GM03348 (cell line): ENCODE results near the gene DAZAP1.

Experiments used
- DNase-seq: peaks from one replicate; pipeline ENCODE4 v3.0.0; 2012; ENCODE audit warnings: low spot score

The DAZAP1 gene

DNA sequence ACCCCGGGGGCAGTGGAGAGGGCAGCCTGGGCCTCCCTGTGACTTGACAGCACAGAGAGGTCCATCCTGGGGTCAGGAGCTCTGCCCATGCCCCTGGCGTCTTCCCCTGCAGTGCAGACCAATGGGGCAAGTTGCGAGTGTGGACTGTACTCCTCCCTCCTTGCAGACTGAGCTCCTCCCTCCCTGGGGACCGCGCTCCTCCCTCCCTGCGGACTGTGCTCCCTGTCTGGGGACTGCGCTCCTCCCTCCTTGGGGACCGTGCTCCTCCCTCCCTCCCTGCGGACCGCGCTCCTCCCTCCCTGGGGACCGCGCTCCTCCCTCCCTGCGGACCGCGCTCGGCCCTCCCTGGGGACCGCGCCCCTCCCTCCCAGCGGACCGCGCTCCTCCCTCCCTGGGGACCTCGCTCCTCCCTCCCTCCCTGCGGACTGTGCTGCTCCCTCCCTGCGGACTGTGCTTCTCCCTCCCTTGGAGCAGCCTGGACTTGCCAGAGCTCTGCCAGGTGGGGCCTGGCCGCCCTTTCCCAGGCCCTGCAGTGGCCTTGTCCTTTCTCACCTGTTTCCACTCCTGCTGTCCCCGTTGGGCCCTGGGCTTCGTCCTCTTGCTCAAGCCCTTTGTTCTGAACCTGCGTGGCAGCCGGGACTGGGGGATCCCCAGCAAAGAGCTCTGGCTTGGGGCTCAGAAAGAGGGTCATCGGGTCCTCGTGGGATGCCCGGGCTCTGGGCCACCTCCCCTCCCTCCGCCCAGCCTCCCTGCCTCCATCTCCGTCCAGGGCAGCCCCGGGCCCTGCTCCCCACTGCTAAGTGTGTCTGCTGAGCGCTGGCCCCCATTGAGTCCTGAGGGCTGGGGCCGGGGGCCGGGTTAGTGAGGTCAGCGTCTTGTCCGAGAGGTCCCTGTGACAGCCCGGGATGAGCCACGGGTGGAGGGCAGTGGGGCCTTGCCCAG lies 12.9 kb upstream of the DAZAP1 start:
- DNase-seq, result no peak

DNA sequence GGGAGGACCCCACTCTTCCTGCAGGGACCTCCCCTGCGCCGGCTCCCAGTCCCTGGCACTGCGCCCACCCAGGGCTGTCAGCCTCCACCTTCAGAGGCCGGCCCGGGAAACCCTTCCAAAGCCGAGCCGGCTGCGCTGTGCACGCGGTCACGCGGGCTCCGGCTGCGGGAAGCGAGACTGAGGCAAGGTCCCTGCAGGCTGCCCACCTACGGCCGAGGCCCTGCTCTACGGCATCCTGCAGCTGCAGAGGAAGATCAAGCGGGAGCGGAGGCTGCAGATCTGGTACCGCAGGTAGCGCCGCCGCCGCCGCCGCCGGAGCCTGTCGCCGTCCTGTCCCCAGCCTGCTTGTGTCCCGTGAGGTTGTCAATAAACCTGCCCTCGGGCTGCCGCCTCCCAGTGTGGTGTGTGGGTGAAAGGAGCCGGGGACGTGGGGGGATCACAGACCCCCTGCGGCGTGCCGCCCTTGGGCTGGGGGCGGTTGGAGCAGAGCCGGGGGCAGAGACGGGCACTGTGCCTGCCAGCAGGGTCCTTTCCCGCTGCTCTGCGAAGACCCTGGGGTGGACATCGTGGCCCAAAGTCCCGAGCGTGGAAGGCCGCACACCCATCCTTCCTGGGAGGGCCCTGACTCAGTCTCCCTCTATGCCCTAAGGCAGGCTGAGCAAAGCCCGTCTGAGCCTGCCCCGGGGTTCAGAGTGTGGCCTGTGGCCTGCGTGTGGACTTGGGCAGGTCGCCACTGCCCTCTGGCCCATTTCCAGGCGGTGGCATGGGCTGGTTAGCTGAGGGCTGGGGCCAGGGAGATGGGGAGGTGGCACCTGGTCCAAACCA lies 12.0 kb upstream of the DAZAP1 start:
- DNase-seq, result no peak

DNA sequence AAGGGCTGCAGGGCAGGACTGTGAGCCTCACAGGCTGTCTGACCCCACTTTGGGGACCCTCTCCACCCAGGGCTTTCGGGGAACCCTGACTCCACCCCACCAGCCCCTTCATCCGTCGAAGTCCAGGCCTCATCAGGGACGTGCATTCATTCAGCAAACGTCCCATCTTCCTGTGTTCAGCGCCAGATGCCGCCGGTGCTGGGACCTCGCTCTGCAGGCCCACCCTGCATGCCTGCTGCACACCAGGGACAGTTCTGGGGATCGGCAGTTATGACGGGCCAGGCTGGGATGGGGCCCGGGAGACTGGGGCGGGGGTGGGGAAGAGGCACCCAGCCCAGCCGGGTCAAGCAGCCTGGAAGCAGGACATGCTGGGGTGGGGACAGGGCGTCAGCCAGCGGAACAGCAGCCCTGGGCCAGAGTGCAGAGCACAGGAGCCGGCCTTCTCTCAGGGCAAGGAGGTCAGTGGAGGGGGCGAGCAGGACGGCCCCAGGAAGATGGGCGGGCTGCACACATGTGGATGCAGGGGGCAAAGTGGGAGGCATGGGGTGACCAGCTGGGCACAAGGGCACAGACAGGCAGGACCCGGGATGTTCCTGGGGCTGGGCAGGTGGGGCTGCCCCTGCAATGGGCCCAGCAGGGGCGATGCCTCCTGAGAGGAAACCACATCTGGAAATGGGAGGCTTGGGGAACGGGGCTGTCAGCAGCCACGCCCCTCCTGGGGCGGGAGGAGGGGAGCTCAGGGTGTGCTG lies 11.2 kb upstream of the DAZAP1 start:
- peak; percentile 32 for DNase-seq

DNA sequence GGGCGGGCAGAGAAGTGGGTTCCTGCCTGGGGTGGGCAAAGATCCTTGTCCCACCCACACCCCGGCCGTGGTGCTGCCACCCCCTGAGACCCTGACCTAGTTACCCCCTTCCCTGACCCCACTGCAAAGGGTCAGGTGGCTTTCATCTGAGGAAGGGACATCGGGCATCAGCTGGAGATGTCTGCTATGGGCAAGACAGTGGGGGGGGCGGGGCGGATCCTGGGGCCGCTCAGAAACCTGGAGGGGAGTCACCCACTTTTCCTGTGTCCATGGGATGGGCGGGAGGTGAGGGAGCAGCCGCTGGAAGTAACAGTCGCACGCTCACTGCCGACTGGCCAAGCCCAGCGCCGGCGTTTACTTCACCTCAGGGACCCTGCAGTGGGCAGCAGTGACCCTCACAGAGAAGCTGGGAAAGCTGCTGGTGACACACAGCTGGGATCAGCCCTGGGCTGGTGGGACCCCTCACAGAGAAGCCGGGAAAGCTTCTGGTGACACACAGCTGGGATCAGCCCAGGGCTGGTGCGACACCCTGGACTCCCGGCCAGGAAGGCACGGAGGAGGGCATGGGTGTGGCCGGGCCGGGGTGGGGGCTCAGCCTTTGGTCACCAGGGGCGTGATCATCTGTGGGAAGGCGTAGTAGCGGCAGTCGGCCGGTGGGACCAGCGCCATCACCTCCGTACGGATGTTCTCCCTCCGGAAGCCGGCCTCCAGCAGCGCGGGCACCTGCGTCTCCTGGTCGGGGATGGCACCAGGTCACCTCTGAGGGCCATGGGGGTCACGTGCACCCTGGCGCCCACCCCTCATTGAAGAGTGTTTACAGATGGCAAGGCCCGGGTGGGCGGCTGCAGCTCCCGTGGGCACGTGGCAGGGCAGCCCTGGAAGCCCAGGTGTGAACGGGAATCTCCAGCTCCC lies 10.4 kb upstream of the DAZAP1 start:
- no peak for DNase-seq

DNA sequence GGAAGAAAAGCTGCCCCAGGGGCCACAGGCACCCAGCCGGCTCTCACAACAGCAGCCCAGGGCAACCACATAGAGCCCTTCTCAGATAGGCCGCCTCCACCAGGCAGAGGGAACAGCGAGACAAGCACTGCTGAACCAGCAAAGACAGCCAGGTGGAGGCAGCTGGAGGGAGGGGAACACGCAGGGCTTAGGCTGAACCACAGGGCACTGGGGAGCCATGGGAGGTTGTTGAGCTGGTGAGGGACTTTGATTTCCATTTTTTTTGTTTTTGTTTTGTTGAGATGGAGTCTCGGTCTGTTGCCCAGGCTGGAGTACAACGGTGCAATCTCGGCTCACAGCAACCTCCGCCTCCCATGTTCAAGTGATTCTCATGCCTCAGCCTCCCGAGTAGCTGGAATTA lies 9.5 kb upstream of the DAZAP1 start:
- DNase-seq, result no peak

DNA sequence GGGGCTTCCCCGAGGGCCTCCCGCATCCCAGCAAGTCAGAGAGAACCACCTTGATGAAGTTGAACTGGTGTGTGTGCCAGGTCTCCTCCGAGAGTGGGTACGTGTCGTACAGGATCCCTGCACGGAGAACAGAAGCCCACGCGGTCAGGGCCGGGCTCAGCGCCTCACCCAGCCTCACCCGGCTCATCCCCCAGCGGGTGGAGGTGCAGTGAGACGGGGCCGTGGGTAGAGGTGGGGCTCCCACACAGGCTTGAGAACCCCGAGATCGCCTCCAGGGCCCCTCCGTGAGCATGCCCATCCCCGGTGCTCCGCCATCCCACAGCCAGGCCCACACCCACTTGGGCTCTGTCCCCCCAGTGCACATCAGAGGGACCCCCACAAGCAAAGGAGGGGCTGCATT lies 8.3 kb upstream of the DAZAP1 start:
- no peak for DNase-seq

DNA sequence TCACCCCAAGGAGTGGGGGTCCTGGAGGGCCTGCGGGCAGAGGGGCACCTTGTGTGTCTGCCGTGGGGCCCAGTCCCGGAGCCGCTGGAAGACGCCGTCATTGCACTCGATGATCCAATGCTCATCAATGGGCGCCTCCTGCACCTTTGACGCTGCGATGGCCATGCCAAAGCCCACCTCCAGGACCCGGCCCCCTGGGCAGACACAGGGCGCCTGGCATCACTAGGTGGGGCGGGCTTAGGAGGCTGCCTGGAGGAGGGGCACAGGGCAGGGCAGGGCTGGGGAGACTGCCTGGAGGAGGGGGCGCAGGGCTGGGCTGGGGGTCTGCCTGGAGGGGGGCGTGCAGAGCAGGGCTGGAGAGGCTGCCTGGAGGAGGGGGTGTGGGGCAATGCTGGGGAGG lies 7.6 kb upstream of the DAZAP1 start:
- DNase-seq, result no peak

DNA sequence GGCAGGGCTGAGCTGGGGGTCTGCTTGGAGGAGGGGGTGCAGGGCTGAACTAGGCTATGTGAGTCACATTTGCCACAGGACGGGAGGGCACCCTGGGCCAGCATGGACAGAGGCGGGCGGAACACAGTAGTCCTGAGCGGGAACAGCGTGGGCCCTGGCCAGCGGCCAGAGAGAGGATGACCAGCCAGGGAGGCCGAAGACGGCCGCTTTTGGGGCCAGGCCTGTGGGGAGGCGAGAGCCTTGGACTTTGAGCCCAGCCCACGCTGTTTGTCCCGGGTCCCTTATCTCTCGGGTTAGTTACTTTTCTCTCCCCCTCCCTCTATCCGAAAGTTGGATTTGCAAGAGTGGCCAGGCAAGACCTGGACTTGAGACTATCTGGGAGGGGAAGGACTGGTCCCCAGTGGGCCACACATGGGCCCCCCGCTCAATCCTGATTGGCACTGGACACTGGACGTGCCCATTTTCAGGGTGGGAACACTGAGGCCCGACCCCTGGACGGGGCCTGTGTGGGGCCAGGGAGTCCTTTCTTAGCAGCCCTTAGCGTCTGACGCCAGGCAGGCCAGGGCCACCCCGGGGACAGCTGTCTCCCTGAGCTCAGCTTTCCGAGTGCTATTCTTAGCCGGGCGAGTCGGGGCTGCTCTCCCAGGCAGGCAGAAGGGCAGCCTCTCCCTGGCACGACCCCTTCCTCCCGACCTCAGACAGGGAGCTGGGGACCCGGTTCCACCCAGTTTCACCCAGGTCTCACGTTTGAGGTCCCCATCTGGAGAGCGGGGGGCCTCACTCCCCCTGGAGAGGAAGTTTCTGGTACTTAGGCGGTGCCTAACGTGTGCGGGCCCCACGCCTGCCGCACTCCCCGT lies 6.9 kb upstream of the DAZAP1 start:
- DNase-seq, result peak; percentile 47

DNA sequence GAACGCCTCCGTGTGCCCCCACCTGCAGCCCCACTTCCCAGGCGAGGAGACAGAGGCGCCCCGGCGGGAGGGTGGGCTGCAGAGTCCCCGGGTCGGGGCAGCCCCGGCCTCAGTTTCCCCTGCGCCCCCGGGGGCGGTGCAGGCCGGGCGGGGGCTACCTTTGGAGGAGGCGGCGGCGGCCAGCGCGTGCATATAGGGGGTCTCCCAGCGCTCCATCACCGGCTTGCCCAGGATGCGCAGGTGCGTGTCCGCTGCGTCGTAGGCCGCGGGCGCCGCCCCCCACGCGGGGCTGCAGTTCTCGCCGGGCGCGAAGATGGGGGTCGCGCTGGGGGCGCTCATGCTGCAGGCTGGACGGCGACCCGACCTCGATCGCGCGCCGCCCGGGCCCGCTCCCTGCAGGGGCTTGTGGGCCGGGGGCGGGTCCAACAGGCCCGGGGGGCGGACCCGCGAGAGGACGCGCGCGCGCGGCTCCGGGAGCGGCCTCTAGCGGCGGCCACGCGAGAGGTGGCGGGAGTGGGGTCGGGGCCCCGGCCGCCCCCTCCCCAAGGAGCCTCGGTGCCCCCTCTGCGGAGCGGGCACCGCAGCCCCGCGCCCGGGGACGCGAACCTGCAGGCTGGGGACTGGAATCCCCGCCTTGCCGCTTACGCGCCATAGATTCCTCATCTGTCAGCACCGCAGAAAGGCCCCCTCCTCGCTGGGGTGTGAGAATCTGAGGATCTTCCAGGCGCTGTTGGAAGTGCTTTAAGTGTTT lies 6.1 kb upstream of the DAZAP1 start, which contains the start of gene GAMT:
TSS of gene GAMT (minus strand) at position 405 of the 751 bp plus-strand sequence. CDS start at position 339, 66 bp downstream.
- peak; percentile 92 for DNase-seq

DNA sequence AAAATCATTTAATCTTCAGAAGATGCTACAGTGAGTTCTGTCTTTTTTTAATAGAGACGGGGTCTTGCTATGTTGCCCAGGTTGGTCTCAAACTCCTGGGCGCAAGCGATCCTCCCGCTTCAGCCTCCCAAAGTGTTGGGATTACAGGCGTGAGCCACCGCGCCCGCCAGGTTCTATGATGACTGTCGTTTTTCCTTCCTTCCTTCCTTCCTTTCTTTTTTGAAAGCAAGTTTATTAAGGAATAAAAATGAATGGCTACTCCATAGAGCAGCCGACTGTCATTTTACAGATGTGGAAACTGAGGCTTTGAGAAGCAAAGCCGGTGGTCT lies 5.5 kb upstream of the DAZAP1 start:
- no peak for DNase-seq

DNA sequence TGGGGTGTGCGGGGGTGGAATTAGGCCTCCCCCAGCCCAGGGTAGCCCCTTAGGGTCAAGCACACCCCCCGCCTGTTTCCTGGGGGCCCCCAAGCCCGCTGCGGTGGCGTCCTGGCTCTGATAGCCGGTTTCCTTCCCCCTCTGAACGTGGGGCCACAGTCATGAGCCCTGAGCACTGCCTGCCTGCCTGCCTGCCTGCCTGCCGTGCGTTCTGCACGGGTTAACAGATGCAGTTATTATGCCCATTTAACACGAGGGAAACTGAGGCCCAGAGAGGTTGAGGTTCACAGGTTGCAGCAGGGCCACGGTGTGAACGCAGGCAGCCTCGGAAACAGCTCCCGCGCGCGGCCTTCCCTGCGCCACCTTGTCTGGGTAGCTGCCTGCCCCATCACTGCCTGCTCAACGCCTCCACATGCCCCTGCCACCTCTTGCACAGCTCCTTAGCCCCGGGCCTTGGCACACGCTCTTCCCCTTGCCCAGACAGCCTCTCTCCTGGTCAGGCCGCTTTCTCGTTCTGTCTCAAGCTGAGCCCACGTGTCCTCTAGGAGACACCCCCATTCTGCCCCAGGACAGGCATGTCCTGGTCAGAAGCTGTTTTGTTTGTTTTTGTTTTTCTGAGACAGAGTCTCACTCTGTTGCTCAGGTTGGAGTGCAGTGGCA lies 4.8 kb upstream of the DAZAP1 start:
- DNase-seq, result no peak

DNA sequence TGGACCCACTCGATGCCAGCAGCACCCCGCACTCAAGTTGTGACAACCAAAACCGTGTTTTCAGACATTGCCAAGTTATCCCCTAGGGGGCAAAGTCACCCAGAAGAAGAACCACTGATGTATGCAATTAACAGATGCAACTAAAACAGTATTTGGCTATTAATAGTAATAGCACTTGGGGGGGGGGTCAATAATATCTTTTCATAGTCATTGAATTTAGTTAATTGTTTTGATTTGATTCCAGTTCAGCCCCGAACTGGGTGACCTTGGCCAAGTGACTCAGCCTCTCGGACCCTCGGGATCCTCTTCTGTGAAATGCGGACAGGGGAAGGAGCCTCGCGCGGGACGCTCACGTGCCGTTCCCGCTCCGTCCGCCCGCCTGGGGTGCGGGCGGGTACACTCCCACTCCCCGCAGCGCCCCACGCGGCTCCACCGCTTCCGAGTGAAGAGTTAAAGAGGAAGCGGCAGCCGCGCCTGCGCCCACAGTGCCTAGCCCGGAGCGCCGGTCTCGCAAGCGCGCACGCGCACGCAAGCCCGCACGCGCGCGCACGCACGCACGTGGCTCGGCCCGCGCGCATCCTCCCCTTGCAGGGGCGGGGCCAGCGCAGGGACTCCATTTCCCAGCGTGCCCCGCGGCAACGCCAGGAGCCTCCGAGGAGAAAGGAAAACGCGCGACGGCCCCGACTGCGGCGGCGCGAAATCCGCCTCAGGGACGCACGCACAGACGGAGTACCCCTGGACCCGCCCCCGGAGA lies 435 bp upstream of the DAZAP1 start:
- peak; percentile 98 for DNase-seq

DNA sequence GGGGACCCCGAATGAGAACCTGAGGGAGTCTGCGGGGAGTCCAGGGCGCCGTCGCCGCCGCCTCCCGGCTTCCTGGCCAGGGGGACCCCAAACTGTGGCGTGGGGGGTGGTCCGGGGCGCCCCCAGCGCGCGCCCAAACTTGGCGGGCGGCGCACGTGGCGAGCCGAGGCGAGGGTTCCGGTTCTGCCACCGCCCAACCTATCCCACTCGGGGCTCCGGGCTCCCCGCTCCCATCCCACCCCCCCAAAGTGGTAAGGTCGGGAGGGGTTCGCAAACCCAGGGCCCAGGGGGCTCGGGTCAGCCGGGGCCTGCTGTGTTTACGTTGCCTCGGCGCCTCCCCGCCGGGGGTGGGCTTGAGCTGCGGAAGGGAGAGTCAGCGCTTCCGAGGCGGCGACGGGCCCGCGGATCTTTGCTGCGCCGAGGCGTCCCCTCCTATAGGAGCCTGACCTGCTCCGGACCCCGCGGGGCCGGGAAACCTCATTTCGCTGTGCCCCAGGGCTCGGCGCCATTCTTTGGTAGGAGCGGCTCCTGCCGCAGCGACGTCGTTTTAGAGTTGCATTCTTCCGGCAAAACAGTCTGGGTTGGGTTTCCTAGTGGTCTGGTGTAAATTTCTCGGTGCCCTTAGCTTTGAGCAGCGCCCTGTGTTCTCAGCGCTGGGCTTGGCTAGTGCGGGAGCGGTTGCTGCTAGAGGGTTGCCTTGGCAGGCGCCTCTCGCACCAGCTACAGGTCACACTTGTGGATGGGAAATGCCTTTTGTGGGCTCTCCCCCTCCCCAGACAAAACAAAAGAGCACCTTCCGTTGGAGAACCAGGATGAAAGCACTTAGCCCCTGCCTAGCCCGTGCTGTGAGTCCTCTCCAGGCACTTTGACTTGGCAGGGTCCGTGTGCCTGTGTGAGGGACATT lies 1.2 kb downstream of the DAZAP1 start:
- peak; percentile 53 for DNase-seq

DNA sequence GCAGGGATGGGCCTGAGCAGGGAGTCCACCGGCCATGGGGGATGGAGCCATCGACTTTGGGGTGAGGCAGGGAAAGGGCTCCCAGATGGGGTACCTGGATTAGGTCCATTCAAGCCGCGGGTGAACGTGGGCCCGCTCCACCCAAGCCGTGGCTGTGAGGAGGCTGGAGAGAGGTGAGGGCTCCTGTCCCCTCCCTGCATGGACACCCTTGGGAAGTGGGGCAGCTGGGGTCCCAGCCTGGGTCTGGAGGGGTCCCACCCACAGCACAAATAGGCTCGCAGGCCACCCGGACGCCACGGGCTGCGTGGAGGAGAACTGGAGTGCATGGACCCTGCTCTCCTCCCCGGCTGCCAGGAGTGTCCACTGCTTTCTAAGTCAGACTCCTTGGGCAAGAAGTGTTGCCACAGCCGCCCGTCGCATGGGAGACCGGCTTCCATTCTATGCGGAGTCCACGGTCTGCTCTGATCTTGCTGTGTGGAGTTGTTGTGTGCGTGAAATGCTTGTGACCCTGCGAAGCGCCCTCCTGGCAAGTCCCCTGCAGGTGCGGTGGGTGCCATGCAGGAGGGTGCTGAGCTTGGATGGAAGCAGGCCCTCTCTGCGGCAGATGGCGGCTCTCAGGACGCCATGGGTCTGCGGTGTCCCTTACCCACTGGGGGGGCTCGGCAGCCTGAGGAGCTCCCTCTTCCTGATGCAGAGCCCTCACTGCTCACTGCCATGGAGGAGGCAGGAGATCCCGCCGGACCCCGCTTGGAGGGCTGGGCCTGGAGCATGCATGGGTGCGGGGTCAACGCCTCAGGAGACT lies 2.0 kb downstream of the DAZAP1 start:
- no peak for DNase-seq

DNA sequence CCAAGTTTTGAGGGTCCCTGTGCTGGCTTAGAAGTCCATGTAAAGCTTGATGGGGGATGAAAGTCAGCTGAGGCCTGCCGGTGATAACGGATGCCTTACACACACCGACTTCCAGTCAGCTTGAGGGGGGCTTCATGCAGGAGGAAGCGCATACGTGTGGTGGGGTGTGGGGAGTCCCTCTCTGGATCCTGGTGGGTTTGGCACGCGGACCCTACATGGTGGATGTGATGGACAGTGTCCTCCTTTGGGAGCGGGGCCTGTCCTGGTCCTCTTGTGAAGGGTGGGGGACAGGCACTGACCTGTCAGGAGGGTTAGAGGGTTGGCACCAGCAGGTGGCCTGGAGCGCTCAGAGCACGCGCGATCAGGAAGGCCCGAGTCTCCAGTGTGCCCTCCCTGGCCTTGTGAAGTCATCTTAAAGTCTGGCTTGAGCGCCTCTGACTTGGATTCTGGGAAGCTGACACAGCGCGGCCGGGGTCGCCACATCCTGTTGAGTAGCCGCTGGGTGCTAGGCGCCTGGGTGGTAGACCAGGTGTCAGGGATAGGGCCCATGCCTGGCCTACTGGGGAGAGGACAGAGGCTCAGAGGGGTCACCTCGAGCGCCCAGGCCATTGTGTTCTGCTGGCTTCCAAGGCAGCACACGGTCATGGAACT lies 2.9 kb downstream of the DAZAP1 start:
- no peak for DNase-seq

DNA sequence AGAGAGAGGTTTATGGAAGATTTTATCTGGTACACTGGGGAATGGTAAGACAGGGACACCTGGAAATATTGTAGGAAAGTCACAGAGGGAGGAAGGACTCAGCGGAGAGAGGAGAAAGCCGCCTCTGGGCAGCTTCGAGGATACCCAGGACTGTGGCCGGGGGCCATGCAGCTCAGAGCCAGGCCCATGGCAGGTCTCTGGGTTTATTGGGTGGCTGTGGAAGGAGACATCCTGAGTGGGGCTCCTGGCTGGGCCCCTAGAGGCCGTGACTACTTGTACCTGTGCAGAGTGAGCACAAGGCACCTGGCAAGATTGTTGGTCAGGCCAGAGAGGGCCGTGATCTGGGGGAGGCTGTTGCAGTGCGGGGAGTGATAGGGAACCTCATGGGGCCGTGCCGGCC lies 3.4 kb downstream of the DAZAP1 start:
- no peak for DNase-seq
